GM12878 (cell line): Measurements from ENCODE around the gene SNX19. TPM values are rescaled to one million over a fixed set of nuclear protein-coding genes. Genes with fewer than 3 reads are reported as not detected.

ENCODE experiments used
- ATAC-seq: fragments of 200-7000 bp; cut with Tn5 transposase; 3 replicates; pipeline ENCODE4 v1.9.1; 2020; ENCODE audit warnings: mild to moderate bottlenecking, moderate library complexity
- BruUV-seq: library from RNA; stranded (reverse); fragments of 400-500 nt; replicated peaks from 2 replicates; lab custom pipeline; 2021; lab: Mats Ljungman, UMichigan
- CTCF ChIA-PET: fragments of 300-600 bp; sonication (Branson Sonifier 250); formaldehyde crosslinking; extraction: SDS; loops from one replicate; lab custom pipeline; 2021; ENCODE audit warnings: inconsistent platforms; lab: Yijun Ruan, JAX
- POLR2A ChIA-PET: fragments of 350-600 bp; formaldehyde crosslinking; extraction: SDS; loops from one replicate; lab custom pipeline; 2021; ENCODE audit warnings: inconsistent platforms; lab: Charles Lee
- RAD21 ChIA-PET: fragments of 300-600 bp; sonication (Branson Sonifier 250); formaldehyde crosslinking; loops from one replicate; lab custom pipeline; 2023; ENCODE audit warnings: antibody characterized with exemption; ENCODE audit not compliant: unreplicated experiment; lab: Charles Lee
- SMC1A ChIA-PET: fragments of 300-600 bp; sonication (Branson Sonifier 250); formaldehyde crosslinking; loops from one replicate; lab custom pipeline; 2023; ENCODE audit not compliant: unreplicated experiment, uncharacterized antibody; lab: Charles Lee
- DNase-seq: peaks from one replicate; pipeline ENCODE4 v3.0.0-alpha.2; 2011; ENCODE audit warnings: low read depth, low spot score
- FAIRE-seq: peaks from 3 replicates; lab custom pipeline; 2011; peaks lifted over from hg19 to GRCh38; lab: Jason Lieb, UNC
- H2AFZ ChIP-seq: 2 replicates; pipeline ENCODE4 v1.6.0; 2011; ENCODE audit warnings: low read depth, low read length, control low read depth; ENCODE audit not compliant: control insufficient read depth
- H3K27ac ChIP-seq: 2 replicates; pipeline ENCODE4 v1.5.1; 2011; ENCODE audit warnings: control low read depth; ENCODE audit not compliant: control insufficient read depth, insufficient read depth
- H3K27me3 ChIP-seq, 2 experiments: replicated peaks in 1 of 2; 2 replicates each; pipeline versions ENCODE4 v1.6.0 to v1.6.1; 2011; ENCODE audit warnings: low read length in 1 of 2; ENCODE audit not compliant: control insufficient read depth in 2 of 2, insufficient read depth in 2 of 2
- H3K36me3 ChIP-seq, 2 experiments: 2 replicates each; pipeline ENCODE4 v1.5.1; 2011; ENCODE audit warnings: low read length in 1 of 2; ENCODE audit not compliant: control insufficient read depth in 2 of 2, insufficient read depth in 2 of 2
- H3K4me1 ChIP-seq: 2 replicates; pipeline ENCODE4 v1.6.1; 2011; ENCODE audit warnings: mild to moderate bottlenecking, low read length, moderate library complexity, mixed read lengths; ENCODE audit not compliant: control insufficient read depth, insufficient read depth
- H3K4me2 ChIP-seq: 2 replicates; pipeline ENCODE4 v1.6.0; 2011; ENCODE audit warnings: control low read depth; ENCODE audit not compliant: control insufficient read depth, insufficient read depth
- H3K4me3 ChIP-seq: fragments of 200-600 bp; sonication (generic); 2 replicates; pipeline ENCODE4 v1.5.1; 2016
- H3K79me2 ChIP-seq: 2 replicates; pipeline ENCODE4 v1.6.0; 2011; ENCODE audit warnings: low read length; ENCODE audit not compliant: control insufficient read depth, insufficient read depth
- H3K9ac ChIP-seq: 2 replicates; pipeline ENCODE4 v1.8.0; 2011; ENCODE audit warnings: low read length, control low read depth, mixed read lengths; ENCODE audit not compliant: control insufficient read depth, insufficient read depth
- H3K9me3 ChIP-seq: replicated peaks from 3 replicates; pipeline ENCODE4 v1.5.1; 2011; ENCODE audit warnings: mild to moderate bottlenecking, low read length; ENCODE audit not compliant: control insufficient read depth, insufficient read depth
- H4K20me1 ChIP-seq: 2 replicates; pipeline ENCODE4 v1.6.0; 2011; ENCODE audit not compliant: control insufficient read depth, insufficient read depth
- EGR1 ChIP-seq, 2 experiments: IDR thresholded peaks; 1 replicate in 1 of 2; 2 replicates in 1 of 2; pipeline ENCODE4 v1.6.1; 2011 to 2012; ENCODE audit warnings: low read depth in 2 of 2, low read length in 2 of 2, borderline replicate concordance in 1 of 2, mild to moderate bottlenecking in 1 of 2, moderate library complexity in 1 of 2
- SRF ChIP-seq, 2 experiments: IDR thresholded peaks; 2 replicates each; pipeline ENCODE4 v1.6.1; 2011; ENCODE audit warnings: low read depth in 2 of 2, low read length in 2 of 2, mild to moderate bottlenecking in 1 of 2, moderate library complexity in 1 of 2
- WGBS: methylation state at CpG from one replicate; pipeline ENCODE4 v1.1.6; 2016; ENCODE audit warnings: low lambda C conversion rate; ENCODE audit not compliant: insufficient replicate concordance, insufficient coverage; ENCODE audit errors: missing lambda C conversion rate; 5-methylcytosine and 5-hydroxymethylcytosine counted together
- in situ Hi-C: fragments of 300-500 bp; cut with MboI; formaldehyde crosslinking; loops from 9 replicates; pipeline ENCODE4 v1.14.3; 2018; ENCODE audit warnings: mixed read lengths
- intact Hi-C: fragments of 100-400 bp; cut with micrococcal nuclease; formaldehyde crosslinking; loops from one replicate; pipeline ENCODE4 v1.14.2; 2022; ENCODE audit not compliant: unreplicated experiment
- polyA plus RNA-seq, 11 experiments: library from polyadenylated mRNA; depleted of rRNA in 4 of 11; unstranded in 6 of 11; stranded (reverse) in 5 of 11; fragments of >200 nt; fragmentation: Nextera tagmentation in 4 of 11; fragmentation: Illumina TruSeq in 1 of 11; extraction: Ambion mirVana in 4 of 11; extraction: Trizol in 1 of 11; gene quantifications; 1 replicate in 1 of 11; 2 replicates in 10 of 11; pipeline versions ENCODE4 v1.2.1 to v1.2.3, GENCODE V29; 2011 to 2016; ENCODE audit warnings: inconsistent platforms in 2 of 11, missing spikeins in 2 of 11, low read depth in 1 of 11
- total RNA-seq, 4 experiments: library from RNA; depleted of rRNA in 3 of 4; stranded (reverse); fragments of >200 nt in 3 of 4; fragmentation: Illumina TruSeq in 1 of 4; extraction: Trizol in 1 of 4; gene quantifications; 2 replicates each; pipeline versions ENCODE4 v1.2.1 to v1.2.3, GENCODE V29; 2013 to 2021
- TF ChIP-seq, protein P1 (sequence below), 3 experiments: IDR thresholded peaks in 2 of 3; conservative IDR thresholded peaks in 1 of 3; 2 replicates each; pipeline ENCODE4 v1.5.1; 2011; ENCODE audit warnings: low read depth in 3 of 3, low read length in 3 of 3, mild to moderate bottlenecking in 3 of 3, control low read depth in 2 of 3, moderate library complexity in 2 of 3, inconsistent platforms in 1 of 3, mixed read lengths in 1 of 3; ENCODE audit not compliant: control insufficient read depth in 2 of 3, insufficient read depth in 1 of 3; ENCODE audit errors: extremely low read depth in 1 of 3

SNX19 gene
- total and polyA plus RNA-seq, 10 of the 15 experiments (the other 5 are each of a cell fraction or from before 2014, with no cell fraction given), result 3.0 to 46.9 (median 30.4) TPM

- H2AFZ ChIP-seq, result no peak overlapping the region
- H3K36me3 ChIP-seq, result peaks cover 3 to 35% of the 10 kb centered on the region in 2 experiments
- H3K79me2 ChIP-seq, result no peaks in the 10 kb centered on the region
- intact Hi-C loops (no loop called here), in situ Hi-C loops (no loop called here)
- ChIA-PET CTCF (interaction anchor here (1.4 to 4.3 kb wide), 3 partner anchors 10 to 473 kb away, joined by 6 to 26 read pairs (median 8); partner anchors contain the start of gene SNX19), POLR2A (no interaction called here), RAD21 (no interaction called here), SMC1A (no interaction called here)
- DNase-seq (no peak), FAIRE-seq (no peak), ATAC-seq (peak; percentile 46; the same call in 1 of the 3 replicates)
- BruUV-seq, result no TSS peak
- no peaks in the 10 kb centered on the region for H3K4me1 ChIP-seq
- no peaks in the 10 kb centered on the region for H3K27me3 ChIP-seq
- TF ChIP-seq, protein P1, sequence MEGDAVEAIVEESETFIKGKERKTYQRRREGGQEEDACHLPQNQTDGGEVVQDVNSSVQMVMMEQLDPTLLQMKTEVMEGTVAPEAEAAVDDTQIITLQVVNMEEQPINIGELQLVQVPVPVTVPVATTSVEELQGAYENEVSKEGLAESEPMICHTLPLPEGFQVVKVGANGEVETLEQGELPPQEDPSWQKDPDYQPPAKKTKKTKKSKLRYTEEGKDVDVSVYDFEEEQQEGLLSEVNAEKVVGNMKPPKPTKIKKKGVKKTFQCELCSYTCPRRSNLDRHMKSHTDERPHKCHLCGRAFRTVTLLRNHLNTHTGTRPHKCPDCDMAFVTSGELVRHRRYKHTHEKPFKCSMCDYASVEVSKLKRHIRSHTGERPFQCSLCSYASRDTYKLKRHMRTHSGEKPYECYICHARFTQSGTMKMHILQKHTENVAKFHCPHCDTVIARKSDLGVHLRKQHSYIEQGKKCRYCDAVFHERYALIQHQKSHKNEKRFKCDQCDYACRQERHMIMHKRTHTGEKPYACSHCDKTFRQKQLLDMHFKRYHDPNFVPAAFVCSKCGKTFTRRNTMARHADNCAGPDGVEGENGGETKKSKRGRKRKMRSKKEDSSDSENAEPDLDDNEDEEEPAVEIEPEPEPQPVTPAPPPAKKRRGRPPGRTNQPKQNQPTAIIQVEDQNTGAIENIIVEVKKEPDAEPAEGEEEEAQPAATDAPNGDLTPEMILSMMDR (IDR thresholded peaks at IDR 0.05 in 2 of 3, conservative IDR thresholded peaks at IDR 0.05 in 1 of 3; ENCODE audit: control insufficient read depth in 2 of 3, extremely low read depth in 1 of 3, insufficient read depth in 1 of 3, low read depth in 3 of 3, low read length in 3 of 3), result peak; percentile 27 to 33 (median 31); a peak in 3 of 6 replicates
- TF ChIP-seq SRF (IDR thresholded peaks at IDR 0.05; ENCODE audit: low read depth in 2 of 2, low read length in 2 of 2), result no peak
- H3K4me2 ChIP-seq, result no peak overlapping the region
- 100% methylated on average over 1 of the region's 1 CpG for WGBS
- no peak overlapping the region for H3K4me3 ChIP-seq
- H3K27ac ChIP-seq, result no peak overlapping the region
- no peak overlapping the region for H3K9ac ChIP-seq
- H4K20me1 ChIP-seq, result no peaks in the 10 kb centered on the region
- H3K9me3 ChIP-seq, result no peaks in the 10 kb centered on the region
Measured at GRCh38 chr11:130904380-130904779, 11.9 kb downstream of the SNX19 start.

GRCh38 chr11:130902380-130902779 is 13.9 kb downstream of the SNX19 start:
- no TSS peak for BruUV-seq
- no peak for DNase-seq

More at GRCh38 chr11:130902380-130902779, 13.9 kb downstream of the SNX19 start:
- no peak overlapping the region for H3K27ac ChIP-seq
- WGBS, result 55% methylated on average over 3 of the region's 3 CpGs
- H3K9me3 ChIP-seq, result no peaks in the 10 kb centered on the region
- ChIA-PET SMC1A (interaction anchor here (1.2 kb wide), 1 partner anchor 40 kb away, joined by 3 read pairs; no protein-coding TSS in a partner anchor), POLR2A (no interaction called here), RAD21 (no interaction called here), CTCF (interaction anchor here (1.2 to 1.5 kb wide), 3 partner anchors 13 to 40 kb away, joined by 3 to 4 read pairs (median 4); no protein-coding TSS in a partner anchor)
- H3K36me3 ChIP-seq, result peaks cover 4 to 32% of the 10 kb centered on the region in 2 experiments
- no peak overlapping the region for H3K4me3 ChIP-seq
- H3K4me2 ChIP-seq, result no peak overlapping the region
- no peaks in the 10 kb centered on the region for H3K79me2 ChIP-seq
- H3K9ac ChIP-seq, result no peak overlapping the region
- no peaks in the 10 kb centered on the region for H3K27me3 ChIP-seq
- no peak overlapping the region for H2AFZ ChIP-seq
- ATAC-seq (no peak), FAIRE-seq (no peak)
- in situ Hi-C loops (no loop called here), intact Hi-C loops (no loop called here)
- TF ChIP-seq EGR1 (IDR thresholded peaks at IDR 0.05; ENCODE audit: borderline replicate concordance in 1 of 2, low read depth in 2 of 2, low read length in 2 of 2), result no peak
- no peaks in the 10 kb centered on the region for H4K20me1 ChIP-seq
- no peaks in the 10 kb centered on the region for H3K4me1 ChIP-seq
